ENCODE measurements around the gene GALNT4.

The GALNT4 gene

DNA sequence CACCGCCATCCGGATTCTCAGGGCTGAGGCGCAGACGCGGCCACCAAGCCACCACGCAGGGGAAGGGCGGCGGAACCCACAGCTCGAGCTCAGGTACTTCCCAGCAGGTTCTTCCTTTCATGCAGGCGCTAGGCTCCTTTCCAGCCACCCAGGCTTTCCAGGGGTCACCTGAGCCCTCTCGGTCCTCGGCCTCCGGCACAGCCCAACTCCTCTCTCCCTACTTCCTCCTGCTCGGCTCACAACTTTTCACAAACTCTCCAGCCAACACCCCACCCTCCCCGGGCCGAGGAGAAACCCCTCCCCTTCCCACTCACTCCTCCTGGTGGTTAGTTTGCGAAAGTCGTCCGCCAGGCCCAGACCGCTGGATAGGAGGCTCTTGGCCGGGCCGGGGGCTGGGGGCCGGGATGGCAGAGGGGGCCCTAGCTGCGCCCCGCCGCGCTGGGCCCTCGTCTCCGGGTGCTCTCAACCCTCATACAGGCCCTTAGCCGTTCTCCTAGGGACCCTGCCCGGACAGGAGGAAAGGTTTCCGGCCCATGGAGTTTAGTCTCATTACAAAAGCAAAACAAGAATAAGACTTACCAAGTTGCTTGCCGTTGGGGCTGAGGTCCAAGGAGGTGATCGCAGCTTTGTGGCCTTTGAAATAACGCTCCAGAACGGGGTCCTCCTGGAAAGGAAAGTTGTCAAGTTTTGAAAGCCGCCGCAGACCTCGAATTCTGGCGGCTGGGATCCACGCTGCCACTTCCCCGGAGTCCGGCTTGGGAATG, at the start of gene GALNT4:
GALNT4 (minus strand) TSS at position 256 of the 764 bp plus-strand sequence; CDS start at position 9, 247 bp downstream.
- DNase-seq = peak; percentile 42 to 57 (median 51)

DNA sequence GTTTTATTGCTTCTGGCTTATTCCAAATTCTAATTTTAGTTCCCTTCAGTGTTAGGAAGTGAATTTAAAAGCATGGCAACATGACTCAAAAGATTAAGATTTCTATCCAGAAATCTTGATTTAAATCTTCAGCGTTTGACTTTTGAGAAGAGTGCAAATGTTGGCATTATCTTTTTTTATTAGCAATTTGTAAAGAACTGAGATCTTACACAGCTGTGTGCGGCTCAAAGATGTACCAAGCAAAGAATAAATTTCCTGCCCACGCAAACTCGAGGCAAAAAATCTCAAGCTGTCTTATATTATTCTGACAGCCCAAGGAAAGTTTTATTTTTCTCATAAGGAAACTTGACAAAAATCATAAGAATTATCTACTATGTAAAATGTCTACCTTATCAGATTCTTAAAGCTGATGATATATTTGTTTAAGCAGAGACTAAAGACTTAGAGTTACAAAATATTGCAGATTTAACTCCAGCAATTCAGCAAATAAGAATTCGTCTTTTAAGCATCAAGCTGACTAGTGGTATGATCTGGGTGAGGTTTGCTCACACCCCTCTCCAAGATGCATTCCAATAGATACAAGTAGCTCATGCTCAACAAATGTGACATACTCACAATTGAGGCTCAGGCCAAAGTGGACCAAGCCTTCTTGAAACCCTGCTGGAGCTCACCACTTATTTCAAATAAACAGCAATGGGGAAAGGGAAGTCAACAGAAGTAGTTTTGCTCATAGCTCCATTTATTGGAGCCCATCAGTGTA, 48.6 kb upstream of the GALNT4 start:
- no peak for DNase-seq

DNA sequence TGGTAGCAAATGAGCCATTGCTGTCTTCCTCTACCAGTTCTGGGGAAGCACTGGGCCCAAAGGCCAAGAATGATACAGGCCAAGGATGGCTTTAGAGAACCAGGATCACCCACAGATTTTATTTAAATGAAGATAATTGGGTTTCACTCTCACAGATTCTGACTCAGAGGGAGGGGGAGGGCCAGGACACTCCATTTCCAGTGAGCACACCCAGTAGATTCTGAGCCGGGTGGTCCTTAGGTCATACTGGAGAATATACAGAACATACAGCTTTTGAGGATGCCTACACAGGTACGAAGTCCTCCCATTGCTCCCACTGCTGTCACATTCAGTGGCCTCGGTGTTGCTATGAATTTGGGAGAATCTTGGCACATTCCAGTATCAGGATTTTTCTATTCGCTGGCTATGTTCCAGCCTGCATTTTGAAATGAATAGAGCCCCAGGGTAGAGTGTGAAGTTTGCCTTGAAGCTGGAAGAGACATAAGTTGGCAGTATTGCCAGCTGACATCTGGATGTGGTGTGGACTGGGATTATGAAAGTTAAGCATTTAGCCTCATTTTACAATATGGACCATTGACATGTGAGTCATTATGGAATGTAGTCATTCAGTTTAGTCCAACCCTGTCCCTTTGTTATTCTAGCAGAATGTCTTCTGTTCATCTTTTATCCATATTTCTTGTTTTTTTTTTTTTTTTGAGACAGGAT, 47.0 kb upstream of the GALNT4 start:
- no peak for DNase-seq

DNA sequence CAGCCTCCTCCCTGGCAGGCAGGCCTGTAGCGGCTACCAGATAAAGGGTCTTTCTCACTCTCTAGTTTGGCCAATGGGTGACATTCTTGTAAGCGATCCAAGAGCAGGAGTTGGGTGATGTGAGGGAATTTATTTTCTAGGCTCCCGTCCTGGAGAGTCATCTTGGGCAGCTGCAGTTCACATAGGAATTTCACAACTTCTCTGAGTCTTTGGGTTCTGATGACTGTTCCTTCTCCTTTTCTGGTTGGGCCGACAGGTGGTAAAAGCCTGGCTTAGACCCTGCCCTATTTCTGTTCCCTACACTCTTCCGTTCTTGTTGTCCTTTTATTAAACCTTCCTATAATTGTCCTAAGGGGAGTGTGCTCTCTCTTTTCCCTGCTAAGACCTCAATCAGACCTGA, 43.9 kb upstream of the GALNT4 start:
- DNase-seq = no peak

DNA sequence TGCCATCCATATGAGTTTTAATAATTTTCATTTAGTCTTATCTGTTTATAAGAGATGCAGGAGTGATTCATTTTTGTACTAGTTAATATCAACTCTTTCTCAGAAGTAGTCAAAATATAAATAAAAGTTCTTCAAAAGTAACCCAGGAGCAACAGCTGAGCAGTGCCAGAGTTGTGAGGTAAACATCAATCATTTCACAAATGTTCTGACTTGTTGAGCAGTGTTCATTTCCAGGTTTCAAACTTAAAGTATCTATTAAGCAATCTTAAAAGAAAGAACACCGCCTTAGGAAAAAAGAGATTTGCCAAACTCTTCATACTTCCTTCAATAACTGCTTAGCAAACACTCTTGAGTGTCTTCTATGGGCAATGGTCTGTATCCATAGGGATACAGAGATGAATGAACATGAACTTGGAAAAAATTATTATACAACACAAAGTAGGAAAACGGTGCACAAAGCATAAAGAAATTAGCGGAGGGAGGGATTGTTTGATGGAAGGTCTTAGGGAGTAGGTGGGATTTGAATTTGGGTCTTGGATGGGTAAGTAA, 43.2 kb upstream of the GALNT4 start:
- no peak for DNase-seq

DNA sequence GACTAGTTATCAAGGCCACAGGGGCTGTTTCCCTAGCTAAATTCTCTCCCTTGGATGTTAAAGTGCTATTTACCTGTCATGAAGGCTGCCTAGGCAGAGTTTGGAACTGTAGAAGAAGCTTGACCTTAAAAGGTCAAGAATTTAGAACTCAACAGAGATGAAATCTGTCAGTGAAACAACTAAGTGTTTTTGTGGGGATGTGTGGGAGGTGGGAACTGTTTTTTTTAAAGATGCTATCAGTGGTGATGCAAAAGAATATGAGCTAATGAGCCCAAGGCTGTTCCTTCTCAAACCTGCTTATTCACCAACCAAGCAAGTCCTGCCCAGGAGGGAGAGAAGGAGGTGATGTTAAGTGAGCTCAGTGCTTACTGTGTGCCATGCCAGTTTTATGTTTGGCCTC, 42.0 kb upstream of the GALNT4 start:
- no peak for DNase-seq

DNA sequence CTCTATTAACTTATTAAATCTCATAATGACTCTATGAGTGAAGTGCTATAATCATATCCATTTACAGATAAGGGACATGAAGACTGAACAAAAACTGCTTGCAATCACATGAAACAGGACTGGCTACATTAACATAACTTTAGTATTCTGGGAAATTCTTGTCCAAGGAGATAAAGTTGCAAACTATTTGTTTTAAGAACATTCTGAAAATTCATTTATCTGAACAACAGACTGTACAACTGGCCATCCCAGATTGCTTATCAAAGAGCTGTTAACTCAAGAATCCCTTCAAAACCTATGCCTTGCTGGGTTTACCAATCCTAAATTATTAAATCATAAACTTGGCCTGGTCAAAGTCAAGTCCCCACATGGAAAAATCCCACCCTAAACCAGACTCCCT, 40.4 kb upstream of the GALNT4 start:
- no peak for DNase-seq

DNA sequence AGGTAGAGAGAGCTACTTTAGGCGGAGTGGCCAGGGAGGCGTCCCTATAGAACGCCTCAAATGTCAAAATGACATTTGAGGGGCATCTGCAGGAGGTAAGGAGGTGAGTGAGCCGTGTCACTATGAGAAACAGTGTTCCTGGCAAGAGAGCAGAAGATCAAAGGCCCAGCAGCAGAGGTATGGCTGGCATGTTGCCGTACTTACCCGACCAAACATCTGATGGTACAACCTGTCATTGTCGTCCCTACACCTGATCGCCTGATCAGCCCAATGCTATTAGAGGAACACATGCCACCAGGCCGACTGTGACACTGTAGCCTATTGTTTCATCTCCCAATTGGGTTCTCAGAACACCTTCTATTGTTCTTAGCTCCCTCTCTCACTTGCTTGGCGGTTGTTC, 35.2 kb upstream of the GALNT4 start:
- DNase-seq = no peak

DNA sequence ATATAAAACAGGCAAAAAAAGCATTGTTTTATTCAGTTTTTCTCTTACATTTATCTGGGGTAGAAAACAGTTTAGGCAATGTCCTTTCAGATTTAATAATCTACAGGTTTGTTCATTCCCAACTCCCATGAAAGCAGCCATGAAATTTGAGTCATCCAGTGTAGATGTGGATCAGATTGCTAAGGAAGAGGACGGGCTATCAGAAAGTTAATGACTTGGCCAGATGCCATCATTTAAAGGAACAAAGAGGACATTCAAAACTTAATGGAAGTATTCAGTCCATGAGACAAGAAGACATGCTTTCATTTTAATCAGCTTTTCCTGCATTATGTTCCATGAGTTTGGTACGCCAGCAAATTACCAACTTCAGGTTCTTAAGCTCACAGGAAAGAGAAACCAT, 32.4 kb upstream of the GALNT4 start:
- DNase-seq = no peak

DNA sequence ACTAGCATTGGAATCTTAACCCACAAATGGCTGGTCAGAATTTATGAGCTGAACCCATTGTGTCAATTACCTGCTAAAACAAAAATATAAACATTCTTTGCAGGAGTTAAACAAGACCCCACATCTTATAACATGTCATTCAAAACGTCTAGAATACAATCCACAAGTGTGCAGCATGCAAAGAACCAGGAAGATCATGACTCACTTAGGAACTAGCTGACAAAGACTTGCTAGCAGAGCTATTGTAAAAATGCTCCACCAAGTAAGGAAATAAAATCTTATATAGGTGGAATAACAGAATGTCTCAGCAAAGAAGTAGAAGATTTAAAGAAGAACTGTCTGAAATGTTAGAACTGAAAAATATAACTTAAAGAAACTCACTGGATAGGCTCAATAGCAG, 27.8 kb upstream of the GALNT4 start:
- DNase-seq = no peak

DNA sequence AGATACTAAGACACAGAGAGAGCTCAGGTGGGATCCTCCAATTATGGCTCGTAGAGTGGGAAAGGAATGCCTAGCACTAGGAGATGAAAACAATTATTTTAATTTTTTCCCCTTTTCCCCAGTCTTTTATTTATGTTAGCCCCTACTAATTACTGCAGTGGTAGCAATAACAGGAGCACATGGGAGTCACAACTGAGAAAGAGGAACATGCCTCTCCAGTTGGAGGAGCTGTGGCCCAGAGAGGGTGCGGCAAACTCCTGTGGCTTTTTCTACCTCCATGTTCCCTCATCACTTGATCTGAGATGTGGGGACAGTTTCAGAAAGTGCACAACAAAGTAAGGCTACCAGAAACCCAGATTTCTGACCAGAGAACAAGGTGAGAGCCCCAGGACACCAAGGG, 27.2 kb upstream of the GALNT4 start:
- no peak for DNase-seq

DNA sequence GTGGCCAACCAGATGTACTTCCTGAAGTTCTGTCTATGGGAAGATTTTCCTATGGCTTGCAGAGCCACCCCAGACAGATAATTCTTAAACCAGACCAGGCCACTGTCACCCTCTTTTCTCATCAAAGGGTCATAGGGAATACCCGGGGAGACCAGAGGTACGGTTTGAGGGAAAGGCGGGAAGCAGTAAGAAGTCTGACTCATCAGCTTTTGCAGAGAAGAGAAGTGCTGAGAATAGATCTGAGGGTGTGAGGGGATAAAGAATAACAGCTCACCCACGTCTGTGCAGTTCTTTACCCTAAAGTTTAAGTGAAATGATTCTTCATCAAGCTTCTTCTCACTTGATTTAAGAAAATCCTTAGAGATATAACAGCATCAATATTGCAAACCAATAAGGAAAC, 22.5 kb upstream of the GALNT4 start:
- no peak for DNase-seq

DNA sequence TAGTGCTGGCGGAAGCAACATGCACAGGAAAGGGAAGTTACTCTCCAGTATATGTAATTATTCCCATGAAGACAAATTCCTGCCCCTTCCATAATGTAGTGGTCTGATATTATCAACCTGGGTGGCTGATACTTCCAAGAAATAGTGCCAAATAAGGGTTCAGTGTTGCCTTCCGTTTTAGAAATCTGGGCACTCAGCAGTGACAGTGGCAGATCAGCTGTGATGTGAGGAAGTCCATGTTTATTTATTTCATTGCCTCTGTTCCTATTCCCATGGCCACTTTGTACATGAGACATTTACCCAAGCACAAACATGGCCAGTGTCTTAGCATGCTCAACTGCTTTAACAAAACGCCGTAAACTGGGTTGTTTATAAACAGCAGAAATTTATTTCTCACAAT, 21.6 kb upstream of the GALNT4 start:
- no peak for DNase-seq

DNA sequence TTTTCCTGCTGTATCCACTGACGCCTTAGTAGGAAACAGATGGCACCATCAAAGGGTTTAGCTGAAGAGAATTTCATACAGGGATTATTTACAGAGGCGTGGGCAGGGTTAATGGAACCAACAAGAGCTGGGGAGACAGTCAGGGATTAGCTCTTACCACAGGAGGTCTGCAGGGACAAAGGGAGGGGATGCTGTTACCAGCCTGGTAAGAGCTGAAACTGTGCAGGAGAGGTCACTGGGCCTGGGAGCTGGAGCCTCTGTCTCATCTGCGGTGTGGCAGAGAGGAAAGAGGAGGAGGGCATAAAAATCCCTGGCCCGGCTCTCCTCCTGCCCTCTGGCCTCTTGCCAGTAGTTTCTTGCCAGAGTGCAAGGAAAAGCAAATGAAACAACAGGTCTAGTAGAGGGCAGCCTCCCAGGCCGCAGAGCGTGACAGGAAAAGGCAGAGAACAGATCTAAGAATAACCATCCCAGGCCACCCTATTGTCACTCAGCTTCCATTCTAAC, 20.1 kb upstream of the GALNT4 start:
- DNase-seq = no peak

DNA sequence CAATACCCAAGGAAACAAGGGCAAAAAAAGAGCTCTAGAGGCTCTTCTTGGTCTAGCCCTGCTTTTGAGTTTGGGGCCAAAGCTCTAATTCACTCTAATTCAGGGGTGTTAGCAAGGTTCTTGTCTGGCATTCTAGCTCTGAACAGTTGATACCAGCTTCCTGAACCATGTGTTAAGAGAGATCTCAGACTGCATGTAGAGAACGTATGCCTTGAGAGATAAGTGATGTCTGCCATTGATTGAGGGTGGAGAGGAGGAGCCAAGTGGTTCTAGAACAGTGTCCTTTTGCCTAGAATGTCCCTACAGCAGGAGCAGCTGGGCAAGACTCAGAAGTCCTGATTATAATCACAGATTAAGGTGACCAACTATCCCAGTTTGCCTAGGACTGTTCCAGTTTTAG, 19.4 kb upstream of the GALNT4 start:
- no peak for DNase-seq

DNA sequence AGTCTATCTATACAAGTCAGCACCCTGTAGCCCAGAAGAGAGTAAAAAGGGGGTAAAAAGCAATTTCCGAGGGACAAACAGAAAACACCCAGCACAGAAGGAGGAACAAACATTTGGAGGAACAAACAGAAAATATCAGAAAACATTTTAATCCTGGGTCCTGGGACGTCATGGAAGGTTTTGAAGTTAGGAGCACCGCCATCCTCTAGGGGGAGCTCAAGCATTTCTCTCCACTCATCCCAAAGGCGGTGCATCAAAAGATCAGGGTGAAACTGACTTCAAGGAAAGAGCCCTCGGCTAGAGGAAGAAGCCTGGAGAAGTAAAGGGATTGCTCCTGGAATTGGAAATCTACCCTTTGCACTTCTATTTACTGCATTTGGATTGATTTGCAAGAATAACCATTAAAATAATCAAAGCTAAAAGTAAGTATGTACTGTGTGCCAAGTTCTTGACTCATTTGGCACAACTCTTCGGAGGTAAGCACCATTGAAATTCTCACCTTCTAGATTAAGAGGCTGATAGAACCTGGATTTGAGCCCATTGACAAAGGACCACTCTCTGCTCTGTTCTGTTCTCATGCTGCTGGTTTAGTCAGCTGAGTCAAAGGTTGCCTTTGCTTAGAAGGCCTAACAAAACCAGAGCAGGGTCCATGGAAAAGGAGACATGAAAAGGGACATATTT, 18.5 kb upstream of the GALNT4 start:
- DNase-seq = peak; percentile 9 to 26 (median 16)

DNA sequence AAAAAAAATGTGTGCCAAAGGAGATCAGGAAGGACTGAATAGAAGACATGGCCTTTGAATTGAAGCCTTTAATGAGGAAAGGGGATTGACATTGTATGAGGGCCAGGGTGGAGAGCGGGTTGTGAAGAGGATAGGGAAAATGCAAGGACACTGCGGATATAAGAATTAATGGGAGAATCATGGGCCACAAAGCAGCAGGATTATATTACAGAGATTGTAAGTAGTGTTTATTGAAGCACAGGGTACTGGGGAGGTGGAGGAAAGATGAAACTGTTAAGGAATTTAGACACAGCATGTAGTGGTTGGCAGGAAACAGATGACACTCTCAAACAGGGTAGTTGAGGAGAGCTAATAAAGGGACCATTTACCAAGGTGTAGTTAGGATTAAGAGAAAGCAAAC, 17.6 kb upstream of the GALNT4 start:
- no peak for DNase-seq

DNA sequence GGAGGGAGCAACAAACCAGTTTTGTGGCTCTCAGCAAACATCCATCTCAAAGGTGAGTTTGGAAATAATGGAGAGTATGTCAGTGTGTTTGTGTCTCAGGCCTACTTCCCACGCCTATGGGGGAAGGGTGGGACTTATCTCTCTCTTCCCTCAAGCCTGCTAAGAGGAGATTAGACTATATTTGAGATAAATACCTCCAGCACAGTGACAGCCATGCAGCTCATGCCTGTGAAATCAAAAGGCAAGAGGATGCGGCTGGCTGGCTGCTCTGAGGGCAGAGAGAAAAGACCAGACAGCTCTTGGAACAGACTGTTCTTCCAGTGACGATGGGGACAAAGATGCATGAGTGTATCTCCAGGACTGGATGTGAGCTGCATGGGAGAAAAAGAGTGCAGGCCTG, 16.0 kb upstream of the GALNT4 start:
- DNase-seq = no peak

DNA sequence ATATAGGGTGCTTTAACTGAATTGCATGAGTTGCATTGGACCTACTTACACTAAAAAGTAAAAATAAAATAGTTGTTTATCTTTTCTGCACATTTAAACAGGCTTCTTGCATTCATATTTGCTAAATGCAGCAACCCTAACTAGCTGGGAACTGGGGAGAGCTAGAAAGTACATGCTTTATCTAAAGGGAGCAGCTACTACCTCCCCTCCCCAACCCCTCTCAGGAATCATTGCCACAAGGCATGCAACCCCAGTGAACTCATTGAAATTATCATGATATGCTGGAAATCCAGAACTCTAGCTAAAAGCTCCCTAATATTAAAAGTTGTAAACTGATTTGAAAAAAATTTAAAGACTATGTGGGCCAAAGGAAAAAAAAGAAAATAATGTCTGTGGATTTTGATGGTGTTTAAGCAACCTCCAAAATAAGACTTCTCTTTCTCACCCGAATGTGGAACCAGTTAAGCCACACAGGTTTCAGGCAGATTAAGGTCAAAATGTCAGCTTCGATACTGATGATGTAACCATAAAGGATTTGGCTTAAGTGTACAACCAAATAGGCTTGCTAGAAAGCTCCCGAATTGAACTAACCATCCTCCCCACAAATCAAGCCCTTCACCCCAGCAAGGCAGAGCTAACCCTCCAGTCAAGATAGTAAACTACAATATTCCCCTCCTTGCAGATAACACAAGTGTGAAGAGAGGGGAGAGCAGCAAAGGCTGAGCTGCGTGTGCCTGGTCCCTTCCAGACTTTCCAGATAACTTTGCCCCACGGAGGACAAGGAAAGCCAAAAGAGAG, 15.0 kb upstream of the GALNT4 start:
- DNase-seq = no peak

DNA sequence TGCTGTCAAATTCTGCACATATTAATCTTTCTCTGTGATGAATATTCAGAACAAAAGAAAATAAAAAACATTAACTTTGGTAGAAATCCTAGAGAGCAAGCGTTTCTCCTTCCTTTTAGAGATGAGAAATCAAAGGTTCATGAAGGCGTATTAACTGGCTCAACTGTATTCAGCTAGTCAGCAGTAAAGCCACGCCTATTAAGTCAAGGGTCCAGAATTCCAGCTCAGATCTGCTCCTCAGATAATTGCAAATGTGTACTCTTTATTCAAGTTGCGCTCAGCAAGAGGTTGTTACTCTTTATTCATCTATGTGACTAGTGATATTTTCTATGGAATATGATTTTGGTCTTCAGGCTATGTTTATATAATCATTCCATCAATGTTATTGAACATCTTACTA, 14.3 kb upstream of the GALNT4 start:
- DNase-seq = no peak

DNA sequence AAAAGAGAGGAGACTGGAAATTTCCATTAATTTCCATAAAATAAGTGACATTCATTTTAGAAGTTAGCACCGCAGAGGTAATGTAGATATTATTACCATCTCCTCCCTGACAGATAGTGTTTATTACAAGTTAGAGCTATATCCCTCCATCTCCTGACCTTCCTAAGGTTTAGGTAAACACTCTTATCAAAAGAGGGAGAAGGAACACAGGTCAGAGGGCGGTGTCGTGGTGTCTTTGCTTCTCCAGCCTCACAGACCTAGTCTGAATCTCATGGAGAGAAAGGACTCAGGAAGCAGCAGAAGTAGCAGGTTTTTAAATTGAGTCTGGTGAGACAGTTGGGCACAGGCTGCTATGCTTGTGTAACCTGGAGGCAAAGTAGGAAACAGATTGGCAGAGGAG, 12.8 kb upstream of the GALNT4 start:
- DNase-seq = no peak

DNA sequence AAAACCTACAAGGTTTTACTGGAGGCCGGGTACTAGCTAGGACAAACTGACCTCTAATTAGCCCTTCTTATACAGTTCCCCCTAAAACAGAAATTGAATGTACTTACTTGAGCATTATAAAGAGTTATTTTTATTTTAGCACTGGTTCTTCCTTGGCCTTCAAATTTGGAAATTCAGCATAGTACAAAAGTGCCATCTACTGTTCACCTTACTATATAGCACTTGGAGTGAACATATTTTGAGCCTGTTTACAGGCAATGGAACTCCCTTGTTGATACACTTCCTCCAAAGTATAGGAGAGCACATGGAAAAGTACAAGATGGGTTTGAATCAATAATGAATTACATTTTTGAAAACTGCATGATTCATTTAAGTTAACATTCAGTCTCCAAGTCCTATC, 5.1 kb upstream of the GALNT4 start:
- no peak for DNase-seq
